ENCODE measurements around the gene GOLPH3L.
"Not testable (repeated sequence)": the region's sequence is repeated elsewhere in the genome, so short reads cannot be mapped to it uniquely, and the experiment has no call there.

Gene GOLPH3L

DNA sequence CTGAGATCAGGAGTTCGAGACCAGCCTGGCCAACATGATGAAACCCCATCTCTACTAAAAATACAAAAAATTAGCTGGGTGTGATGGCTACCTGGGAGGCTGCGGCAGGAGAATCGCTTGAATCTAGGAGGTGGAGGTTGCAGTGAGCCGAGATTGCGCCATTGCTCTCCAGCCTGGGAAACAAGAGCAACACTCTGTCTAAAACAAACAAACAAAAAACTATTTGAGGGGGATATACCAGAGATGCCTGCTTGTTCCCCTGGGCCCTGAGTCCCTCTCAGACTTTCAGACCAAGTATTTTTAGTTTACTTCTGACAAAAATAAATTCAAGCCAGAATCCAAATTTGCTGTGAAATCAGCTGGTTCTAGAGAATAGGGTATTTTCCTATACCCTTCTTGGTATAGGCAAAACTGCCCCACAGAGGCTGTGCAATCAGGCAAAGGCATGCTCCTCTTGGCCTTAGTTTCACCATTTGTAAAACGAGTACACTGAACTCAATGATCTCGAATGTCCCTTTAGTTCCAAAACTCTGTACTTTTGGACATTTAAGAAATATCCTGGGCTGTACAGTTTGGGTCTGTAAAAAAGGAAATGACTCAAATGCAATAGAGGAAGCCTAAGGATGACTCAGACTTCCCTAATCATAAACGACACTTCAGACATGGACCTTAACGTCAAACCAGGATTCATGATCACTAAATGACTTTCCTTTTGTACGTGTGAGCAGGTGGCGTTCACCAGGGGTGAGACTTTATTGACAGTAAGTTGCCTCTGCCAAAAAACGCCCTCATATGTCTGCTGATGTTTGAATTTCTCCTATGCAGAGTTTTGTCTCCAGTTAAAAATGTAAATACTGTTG is 83.7 kb downstream of the GOLPH3L start:
- DNase-seq: peak; percentile 99

DNA sequence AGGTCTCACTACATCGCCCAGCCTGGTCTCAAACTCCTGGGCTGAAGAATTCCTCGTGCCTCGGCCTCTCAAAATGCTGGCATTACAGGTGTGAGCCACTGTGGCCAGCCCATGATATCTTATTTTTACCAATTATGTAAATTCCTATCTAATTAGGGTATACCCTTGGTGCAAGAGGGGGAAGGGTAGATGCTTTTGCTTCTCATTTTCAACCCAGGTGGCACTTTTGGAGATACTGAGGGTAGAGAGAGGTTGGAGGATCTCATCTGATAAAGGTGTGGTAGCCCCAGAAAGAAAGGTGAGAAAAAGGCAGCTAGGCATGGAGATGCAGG is 85.0 kb downstream of the GOLPH3L start:
- DNase-seq: no peak

DNA sequence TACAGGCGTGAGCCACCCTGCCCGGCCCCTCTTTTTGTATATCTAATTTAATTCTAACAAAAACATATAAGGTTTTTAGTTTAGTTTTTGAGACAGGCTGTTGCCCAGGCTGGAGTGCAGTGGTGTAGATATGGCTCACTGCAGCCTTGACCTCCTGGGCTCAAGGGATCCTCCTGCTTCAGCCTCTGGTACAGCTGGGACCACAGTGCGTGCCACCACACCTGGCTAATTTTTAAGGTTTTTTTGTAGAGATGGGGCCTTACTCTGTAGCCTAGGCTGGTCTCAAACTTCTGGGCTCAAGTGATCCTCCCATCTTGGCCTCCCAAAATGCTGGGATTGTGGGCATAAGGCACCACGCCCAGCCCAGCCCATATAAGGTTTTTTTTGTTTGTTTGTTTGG is 86.4 kb downstream of the GOLPH3L start:
- DNase-seq: no peak

DNA sequence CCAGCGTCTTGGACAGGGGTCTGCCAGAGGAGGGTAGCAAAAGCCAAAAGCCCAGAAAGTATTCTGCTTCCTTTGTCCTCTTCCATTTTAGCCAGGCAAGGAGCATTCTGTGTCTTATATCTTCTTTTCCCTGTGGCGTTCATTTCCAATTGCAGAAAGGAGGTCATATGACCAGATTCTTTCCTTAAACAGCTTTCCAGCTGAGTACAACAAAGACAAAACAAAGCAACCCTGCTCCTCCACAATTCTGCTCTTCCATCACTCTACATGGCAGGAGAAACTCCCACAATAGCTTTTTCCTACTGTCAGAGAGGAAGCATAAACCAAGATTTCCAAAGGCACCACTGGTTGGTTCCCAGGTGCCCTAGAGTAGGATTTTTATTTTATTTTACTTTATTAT is 87.2 kb downstream of the GOLPH3L start:
- no peak for DNase-seq

DNA sequence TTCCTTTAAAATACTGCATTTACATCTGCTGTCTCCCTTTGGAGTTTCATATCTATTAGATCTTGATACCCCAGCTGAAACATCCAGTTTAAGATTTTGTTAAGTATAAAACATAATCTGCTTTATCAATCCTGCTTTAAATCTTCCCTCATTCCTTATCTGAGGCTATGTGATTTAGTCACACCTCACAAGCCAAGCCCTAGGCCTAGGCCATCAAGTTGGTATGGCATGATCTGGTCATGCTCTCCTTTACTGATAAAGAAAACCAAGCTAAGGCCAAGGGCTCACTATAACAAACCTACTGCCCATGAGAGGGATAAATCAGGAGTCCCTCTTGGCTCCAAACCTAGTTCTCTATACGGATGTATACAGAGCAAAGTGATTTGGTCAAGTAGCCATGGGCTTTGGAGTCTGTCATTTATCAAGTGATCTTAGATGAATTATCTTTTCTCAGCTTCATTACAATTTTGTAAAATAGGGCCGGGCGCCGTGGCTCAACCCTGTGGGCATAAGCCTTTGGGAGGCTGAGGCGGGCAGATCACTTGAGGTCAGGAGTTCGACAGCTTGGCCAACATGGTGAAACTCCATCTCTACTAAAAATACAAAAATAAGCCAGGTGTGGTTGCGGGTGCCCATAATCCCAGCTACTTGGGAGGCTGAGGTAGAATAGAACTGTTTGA is 90.4 kb downstream of the GOLPH3L start:
- no peak for DNase-seq

DNA sequence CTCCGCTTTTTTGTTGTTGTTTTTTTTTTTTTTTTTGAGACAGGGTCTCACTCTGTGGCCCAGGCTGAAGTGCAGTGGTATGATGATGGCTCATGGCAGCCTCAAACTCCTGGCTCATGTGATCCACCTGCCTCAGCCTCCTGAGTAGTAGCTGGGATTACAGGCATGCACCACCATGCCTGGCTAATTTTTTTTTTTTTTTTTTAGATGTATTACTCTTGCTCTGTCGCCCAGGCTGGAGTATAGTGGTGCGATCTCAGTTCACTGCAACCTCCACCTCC is 91.6 kb downstream of the GOLPH3L start:
- not testable (repeated sequence) for DNase-seq

DNA sequence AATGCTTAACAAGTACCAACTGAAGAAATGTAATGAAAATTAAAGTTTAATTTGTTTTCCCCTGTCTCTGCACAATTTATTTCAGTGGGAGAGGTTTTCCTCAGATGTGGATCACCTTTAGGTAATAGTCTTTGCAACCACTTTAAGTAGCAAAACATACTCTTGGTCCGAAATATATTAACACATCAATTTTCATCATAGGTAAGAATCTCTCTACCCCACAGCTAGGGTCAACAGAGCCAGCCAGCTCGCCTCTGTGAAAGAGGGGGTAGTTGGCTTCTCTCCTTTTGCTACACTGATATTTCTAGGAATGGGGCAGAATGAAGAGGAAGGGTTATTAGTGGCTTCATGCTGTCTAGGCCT is 92.7 kb downstream of the GOLPH3L start:
- no peak for DNase-seq

DNA sequence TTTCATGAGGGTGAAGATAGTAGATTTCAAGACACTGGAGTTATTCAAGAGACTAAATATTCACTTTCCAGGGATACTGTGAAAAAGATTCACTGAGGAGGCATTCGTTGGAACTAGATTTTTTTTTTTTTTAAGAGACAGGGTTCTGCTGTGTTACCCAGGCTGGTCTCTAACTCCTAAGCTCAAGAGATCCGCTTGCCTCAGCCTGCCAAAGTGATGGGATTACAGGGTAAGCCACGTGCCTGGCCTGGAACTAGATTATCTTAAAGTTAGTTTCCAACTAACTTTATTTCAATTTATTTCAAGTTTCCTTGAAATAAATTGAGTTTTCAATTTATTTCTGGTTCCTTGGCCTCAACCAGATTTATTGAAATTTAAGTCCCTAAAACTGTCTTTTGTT is 93.2 kb downstream of the GOLPH3L start:
- DNase-seq: no peak

DNA sequence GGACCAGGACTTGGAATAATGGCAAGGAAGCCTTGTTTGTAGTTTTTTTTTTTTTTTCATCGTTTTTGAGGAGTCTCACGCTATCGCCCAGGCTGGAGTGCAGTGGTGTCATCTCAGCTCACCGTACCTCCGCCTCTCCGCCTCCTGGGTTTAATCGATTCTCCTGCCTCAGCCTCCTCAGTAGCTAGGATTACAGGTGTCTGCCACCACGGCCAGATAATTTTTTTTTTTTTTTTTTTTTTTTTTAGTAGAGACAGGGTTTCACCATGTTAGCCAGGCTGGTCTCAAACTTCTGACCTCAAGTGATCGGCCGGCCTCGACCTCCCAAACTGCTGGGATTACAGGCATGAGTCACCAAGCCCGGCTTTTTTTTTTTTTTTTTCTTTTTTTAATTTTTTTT is 94.6 kb downstream of the GOLPH3L start:
- DNase-seq: not testable (repeated sequence)

DNA sequence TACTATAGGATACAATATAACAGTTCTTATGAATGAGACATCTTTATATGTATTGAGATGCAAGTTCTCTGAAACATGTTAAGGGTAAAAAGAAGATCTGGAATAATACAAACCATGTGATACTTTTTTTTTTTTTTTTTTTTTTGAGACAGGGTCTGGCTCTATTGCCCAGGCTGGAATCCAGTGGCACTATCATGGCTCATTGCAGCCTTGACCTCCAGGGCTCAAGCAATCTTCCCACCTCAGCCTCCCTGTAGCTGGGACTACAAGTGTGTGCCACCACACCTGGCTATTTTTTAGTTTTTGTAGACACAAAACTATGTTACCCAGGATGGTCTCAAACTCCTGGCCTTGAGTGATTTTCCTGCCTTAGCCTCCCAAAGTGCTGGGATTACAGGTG is 95.4 kb downstream of the GOLPH3L start:
- DNase-seq: no peak

DNA sequence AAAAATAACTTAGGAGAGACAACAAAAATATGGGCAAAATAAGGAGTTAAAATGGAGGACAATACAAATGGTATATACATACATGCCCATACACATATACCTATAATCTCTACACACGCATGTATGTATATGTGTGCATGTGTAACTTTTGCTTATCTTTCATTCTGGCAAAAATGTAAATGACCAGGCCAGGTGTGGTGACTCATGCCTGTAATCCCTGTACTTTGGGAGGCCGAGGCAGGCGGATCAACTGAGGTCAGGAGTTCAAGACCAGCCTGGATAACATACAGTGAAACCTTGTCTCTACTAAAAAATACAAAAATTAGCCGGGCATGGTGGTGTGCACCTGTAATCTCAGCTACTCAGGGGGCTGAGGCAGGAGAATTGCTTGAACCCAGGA is 98.6 kb downstream of the GOLPH3L start:
- not testable (repeated sequence) for DNase-seq

DNA sequence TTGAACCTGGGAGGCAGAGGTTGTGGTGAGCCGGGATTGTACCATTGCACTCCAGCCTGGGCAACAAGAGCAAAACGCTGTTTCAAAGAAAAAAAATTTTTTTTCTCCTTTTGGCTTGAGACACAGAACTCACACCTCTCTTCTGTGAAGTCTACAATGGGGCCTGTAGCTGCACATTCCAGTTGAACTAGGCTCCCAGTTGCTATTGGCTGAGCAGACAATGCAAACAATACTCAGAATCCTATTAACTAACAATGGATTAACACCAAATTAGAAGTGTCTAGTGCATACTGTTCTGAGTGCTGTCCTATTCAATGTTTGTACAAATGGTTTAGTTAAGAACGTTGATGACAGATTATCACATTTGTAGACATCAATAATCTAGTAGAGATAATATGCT is 100.0 kb downstream of the GOLPH3L start:
- no peak for DNase-seq

Data from NCI-H2081 treated with DMSO at 0.1 percent for 48 hours (cell line).